Endometrium (tissue), 2 donors: ENCODE measurements around the gene NTRK2.
"Not testable (repeated sequence)": the region's sequence is repeated elsewhere in the genome, so short reads cannot be mapped to it uniquely, and the experiment has no call there.

Experiments used
- FAIRE-seq: peaks from 2 replicates; lab custom pipeline; 2012; peaks lifted over from hg19 to GRCh38; lab: Jason Lieb, UNC
- donor health status: control.
- donor health status: control.

Gene NTRK2

GRCh38 chr9:84893419-84894128 lies 224.0 kb downstream of the NTRK2 start:
- FAIRE-seq: no peak

- FAIRE-seq: no peak
Measured at GRCh38 chr9:84894859-84895258, 225.3 kb downstream of the NTRK2 start.

GRCh38 chr9:84897362-84898094 lies 228.0 kb downstream of the NTRK2 start:
- no peak for FAIRE-seq

DNA sequence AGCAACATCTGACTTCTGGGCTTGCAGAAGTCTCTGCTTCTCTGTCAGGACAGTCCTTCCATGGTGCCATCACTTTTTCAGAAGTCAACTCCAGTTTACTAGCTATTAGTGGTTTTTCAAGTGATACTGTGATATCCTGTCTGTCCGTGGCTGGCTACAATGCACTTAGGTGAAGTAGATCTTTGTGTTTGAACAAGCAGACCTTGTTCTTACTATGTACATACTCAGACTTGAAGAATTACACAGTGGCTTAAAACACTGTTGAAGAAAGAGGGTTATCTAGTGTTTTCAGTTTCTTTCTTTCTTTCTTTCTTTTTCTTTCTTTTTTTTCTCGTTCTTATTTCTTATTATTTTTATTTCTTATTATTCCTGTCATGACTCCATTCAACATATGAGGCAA lies 228.7 kb downstream of the NTRK2 start:
- FAIRE-seq: no peak

- FAIRE-seq: not testable (repeated sequence)
Measured at GRCh38 chr9:84898618-84899017, 229.1 kb downstream of the NTRK2 start.

DNA sequence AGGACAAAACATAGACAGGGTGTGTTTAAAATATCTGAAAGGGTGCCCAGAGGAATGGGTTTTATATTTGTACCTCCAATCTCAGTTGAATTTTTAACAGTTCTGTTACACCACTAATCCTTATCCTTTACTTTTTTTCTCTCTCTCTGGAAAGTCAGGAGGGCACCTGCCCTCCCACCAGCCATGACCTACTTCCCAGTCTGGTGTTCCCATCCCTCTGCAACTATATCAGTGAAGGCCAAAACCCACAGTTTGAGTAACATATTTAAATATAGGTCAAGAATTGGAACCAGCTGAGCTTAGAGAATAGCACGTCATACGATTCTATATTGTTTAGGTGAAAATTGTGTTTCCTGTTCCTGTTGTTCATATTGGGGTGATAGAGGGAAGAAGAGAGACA lies 229.8 kb downstream of the NTRK2 start:
- FAIRE-seq: no peak

GRCh38 chr9:84900421-84900820 lies 230.9 kb downstream of the NTRK2 start:
- FAIRE-seq: no peak

- no peak for FAIRE-seq
Measured at GRCh38 chr9:84903963-84904362, 234.4 kb downstream of the NTRK2 start.

DNA sequence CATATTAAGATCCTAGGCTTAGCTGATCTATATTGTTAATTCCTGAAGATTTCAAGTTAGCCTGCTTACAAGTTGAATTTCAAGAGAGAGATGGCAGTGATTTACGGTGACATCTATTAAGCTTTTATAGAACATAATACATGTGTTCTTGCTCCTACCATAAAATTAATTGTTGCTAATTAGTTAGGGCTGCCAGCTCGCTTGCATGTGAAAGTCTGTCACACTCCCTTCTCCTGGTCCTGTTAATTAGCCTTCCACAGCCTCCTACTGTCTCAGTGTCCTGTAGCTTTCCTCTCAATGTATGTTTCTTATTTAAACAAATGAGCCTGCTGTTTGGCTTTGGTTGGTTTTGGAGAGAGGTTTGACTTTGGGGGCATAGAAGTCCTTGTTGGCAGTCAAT lies 247.2 kb downstream of the NTRK2 start:
- no peak for FAIRE-seq

GRCh38 chr9:84917366-84918070 lies 248.0 kb downstream of the NTRK2 start:
- FAIRE-seq: no peak

- FAIRE-seq: no peak
Measured at GRCh38 chr9:84919440-84919839, 249.9 kb downstream of the NTRK2 start.

- FAIRE-seq: no peak
Measured at GRCh38 chr9:84921175-84921574, 251.6 kb downstream of the NTRK2 start.

DNA sequence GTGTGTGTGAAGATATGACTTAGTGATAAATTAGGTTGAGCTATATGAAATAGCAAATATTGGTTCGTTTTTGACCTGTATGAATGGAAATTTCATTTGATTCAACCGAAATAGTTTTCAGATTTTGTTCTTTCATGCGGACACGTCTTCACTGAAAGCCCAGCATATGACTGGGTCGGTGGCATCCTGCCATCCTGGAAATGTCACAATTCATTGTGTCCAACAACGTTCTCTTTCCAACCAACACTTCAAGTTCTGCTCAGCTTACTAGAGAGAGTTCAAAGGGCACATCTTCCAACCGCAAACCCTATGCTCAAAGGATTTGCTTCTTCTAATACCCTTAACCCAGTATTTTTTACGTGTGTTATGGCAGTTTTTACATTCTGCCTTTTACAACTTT lies 252.5 kb downstream of the NTRK2 start:
- no peak for FAIRE-seq

- no peak for FAIRE-seq
Measured at GRCh38 chr9:84924266-84924665, 254.7 kb downstream of the NTRK2 start.

DNA sequence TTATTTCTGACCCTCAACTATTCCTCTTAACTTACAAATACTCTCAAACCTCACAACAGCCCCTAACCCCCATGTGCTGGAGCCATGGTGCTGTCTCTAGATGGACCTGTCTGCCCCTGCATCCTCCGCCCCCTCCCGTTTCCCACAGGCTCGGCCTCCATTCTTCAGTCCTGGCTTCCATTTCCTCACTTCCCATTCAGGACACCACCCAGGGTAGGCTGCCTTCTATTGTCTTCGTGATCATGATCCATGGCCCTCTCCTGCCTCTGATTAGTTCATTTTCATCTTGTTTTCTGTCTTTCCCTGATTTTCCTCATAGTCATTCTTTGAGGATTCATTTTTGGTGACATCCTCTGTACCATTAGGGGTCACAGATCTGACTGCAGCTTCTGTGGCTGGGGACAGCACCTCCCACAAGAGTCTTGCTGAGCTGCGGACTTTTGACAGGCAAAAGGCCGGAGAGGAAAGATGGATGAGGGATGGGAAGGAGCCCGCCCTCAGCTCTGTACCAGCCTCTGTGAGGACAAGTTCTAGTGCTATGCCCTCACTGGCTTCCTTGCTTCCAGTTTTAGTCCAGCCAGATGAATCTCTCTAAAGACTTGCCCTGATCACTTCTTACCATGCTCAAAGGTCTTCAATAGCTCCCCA lies 255.8 kb downstream of the NTRK2 start:
- no peak for FAIRE-seq

DNA sequence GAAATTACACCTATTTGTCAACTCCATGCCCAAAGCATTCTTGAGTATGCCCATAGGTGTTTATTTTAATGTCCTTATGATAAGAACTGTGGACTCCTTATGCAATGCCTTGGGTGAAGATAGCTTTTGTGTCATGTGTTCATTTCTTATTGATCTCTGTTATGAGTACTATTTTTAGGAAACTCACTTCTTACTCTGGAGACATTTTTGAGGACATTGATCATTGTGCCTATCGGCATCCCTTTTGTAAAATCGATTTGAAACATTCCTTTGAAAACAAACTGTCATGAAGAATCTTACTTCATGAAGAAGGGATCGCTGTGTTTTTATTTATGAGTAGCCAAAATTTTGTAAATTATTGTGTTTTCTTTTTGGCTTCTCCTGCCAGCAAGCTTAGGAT lies 257.3 kb downstream of the NTRK2 start:
- FAIRE-seq: no peak

DNA sequence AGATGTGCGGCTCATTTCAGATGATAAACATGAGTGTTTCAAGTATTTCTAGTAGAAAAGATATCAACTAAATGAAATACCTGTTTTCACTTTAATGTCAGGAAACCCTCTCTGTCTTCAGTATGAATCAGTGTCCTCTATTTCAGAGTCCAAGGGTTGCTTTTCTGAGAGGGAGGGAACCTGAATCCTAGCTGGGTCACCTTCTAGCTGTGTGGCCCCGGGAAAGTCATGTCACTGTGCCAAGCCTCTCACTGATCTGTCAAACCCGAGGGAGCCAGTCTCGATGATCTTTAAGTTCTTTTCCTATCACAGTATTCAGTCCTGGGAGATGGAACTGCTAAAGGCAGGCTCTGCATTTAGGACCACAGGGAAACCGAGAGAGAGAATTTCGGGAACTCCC lies 258.9 kb downstream of the NTRK2 start:
- no peak for FAIRE-seq

DNA sequence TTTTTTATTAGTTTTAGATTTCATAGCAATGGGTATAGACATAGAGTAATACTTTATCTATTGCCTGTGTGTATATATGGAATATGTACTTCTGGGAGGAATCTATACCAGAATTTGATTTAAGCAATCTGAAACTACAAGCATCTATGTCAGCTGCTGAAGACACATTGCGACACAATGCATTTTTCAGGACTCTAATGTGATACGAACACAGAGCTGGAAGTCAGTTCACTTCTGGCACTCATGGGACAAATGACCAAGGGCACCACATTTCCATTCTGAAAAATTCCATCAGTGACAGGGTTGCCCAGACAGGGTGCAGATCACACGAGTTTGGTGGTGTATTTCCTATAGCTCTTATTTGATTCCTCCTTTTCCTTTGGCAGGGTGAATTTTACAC lies 259.5 kb downstream of the NTRK2 start:
- FAIRE-seq: no peak

GRCh38 chr9:84932915-84933527 lies 263.5 kb downstream of the NTRK2 start:
- FAIRE-seq: no peak

- no peak for FAIRE-seq
Measured at GRCh38 chr9:84935528-84936117, 266.1 kb downstream of the NTRK2 start.

DNA sequence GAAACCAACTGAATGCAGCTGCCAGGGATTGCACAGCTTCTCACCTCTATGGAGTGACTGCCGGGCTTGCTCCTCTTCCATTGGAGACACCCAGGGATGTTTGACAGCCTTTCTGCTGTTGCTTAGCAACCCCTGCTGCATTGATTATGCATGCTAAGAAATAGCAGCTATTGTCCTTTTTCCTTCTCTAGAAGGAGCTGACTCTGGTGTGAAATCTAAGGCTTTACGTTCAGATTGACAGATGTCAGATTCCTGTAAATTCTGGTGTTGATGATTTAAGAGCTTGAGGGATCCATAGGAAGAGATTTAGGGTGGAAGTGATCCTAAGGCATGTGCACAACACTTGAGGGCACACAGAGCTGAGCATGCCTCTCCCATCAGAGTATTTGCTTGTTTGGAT lies 267.7 kb downstream of the NTRK2 start:
- FAIRE-seq: no peak

- no peak for FAIRE-seq
Measured at GRCh38 chr9:84937581-84937980, 268.1 kb downstream of the NTRK2 start.
